Measurements from ENCODE around the gene PHF5A. TPM values are rescaled to one million over a fixed set of nuclear protein-coding genes. Genes with fewer than 3 reads are reported as not detected.
A peak's percentile ranks its signal among the peaks of the same experiment; 100 is the strongest.
"Not testable (repeated sequence)": the region's sequence is repeated elsewhere in the genome, so short reads cannot be mapped to it uniquely, and the experiment has no call there.

PHF5A gene
- total and polyA plus RNA-seq, 3 experiments from 2014 or later = 24.9 to 125 (median 120) TPM

DNA sequence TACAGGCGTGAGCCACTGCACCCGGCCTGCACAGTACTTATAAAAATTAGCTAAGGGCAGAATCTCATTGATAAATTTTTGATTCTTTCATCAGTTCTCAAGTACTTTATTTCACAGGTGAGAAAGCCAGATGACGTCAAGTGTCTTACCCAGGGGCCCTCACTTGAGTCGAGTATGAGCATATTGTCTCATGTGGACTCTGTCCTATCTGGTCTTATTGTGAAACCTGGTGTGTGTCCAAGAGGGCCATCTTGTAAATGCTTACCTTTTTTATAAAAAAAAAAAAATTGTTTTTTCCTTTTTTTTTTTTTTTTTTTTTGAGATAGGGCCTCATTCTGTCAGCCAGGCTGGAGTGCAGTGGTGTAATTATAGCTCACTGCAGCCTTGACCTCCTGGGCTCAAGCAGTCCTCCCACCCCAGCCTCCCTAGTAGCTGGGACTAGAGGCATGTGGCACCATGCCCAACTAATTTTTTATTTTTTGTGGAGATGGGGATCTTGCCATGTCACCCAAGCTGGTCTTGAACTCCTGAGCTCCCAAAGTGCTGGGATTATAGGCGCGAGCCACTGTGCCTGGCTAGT lies 6.5 kb upstream of the PHF5A start:
- H3K4me1 ChIP-seq (ENCODE audit: insufficient read depth, low read length) = peaks cover 4% of the 10 kb centered on the region
- no peaks in the 10 kb centered on the region for H3K9me3 Mint-ChIP-seq
- ChIA-PET CTCF (no interaction called here), POLR2A (interaction anchor here (0.5 kb wide), 1 partner anchor 45 kb away, joined by 3 read pairs; no protein-coding TSS in a partner anchor)
- peaks cover 25 to 54% (median 39%) of the 10 kb centered on the region in 3 donors for H3K4me1 Mint-ChIP-seq
- H3K36me3 ChIP-seq (ENCODE audit: insufficient read depth, low read length) = no peaks in the 10 kb centered on the region
- peaks cover 0 to 41% (median 3%) of the 10 kb centered on the region in 3 donors for H3K36me3 Mint-ChIP-seq
- no peaks in the 10 kb centered on the region for H3K27me3 ChIP-seq (ENCODE audit: insufficient read depth, low read length, poor library complexity, severe bottlenecking)
- no peak for DNase-seq
- H3K27ac ChIP-seq (ENCODE audit: low read depth, low read length) = no peak overlapping the region
- H3K27ac Mint-ChIP-seq = no peak overlapping the region
- H3K4me3 ChIP-seq (ENCODE audit: low read length) = no peak overlapping the region
- H3K4me3 Mint-ChIP-seq = peak overlapping the region in 1 of 7 donors; percentile 63
- no peaks in the 10 kb centered on the region for H3K27me3 Mint-ChIP-seq
- no peaks in the 10 kb centered on the region for H3K9me3 ChIP-seq (ENCODE audit: low read length)

DNA sequence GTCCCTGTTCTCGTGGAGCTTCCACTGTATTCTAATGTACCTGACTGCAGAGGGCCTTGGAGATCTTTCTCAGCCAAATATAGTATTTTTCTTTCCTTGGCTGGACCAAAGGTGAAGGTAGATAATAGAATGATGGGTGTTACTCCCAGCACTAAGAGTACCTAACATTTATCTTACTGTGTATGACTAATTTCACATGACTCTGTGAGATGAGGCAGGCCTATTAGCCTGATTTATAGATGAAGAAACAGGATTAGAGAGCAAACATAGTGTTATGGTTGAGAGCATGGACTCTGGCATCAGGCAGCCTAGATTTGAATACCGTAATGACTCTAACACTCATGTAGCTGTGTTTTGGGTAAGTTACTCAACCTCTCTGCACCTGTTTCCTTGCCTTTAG lies 3.1 kb upstream of the PHF5A start:
- no peak overlapping the region for H3K27ac ChIP-seq (ENCODE audit: low read depth, low read length)
- no peaks in the 10 kb centered on the region for H3K9me3 Mint-ChIP-seq
- peaks cover 22% of the 10 kb centered on the region for H3K4me1 ChIP-seq (ENCODE audit: insufficient read depth, low read length)
- H3K27me3 ChIP-seq (ENCODE audit: insufficient read depth, low read length, poor library complexity, severe bottlenecking) = no peaks in the 10 kb centered on the region
- peaks cover 46 to 63% (median 57%) of the 10 kb centered on the region in 3 donors for H3K4me1 Mint-ChIP-seq
- peaks cover 12% of the 10 kb centered on the region for H3K36me3 ChIP-seq (ENCODE audit: insufficient read depth, low read length)
- peak overlapping the region in 1 of 7 donors; percentile 65 for H3K4me3 Mint-ChIP-seq
- ChIA-PET POLR2A (no interaction called here), CTCF (interaction anchor here (1.1 kb wide), 1 partner anchor 68 kb away, joined by 3 read pairs; no protein-coding TSS in a partner anchor)
- no peak overlapping the region for H3K4me3 ChIP-seq (ENCODE audit: low read length)
- DNase-seq = no peak
- peaks cover 4 to 51% (median 7%) of the 10 kb centered on the region in 3 donors for H3K36me3 Mint-ChIP-seq
- H3K9me3 ChIP-seq (ENCODE audit: low read length) = no peaks in the 10 kb centered on the region
- no peaks in the 10 kb centered on the region for H3K27me3 Mint-ChIP-seq
- H3K27ac Mint-ChIP-seq = peak overlapping the region in 1 of 8 donors; percentile 51

DNA sequence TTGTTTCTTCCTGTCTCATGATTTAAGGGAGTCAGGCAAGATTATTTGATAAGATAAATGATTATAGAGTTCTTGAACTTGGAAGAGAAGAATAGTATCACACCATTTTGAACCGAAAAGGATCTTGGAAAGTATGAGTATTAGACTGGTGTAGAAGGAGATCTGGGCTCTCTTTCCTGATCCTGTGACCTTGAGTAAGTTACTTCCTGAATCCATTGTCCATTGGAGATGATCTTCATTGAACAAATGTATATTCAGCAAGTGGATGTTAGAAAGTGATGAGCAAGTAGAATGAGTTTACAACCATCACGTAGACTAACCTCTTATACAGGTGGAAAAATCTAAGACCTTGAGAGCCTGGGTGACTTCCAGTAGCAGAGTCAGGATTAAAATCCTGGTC lies 2.4 kb upstream of the PHF5A start:
- no peaks in the 10 kb centered on the region for H3K9me3 ChIP-seq (ENCODE audit: low read length)
- no peak overlapping the region for H3K4me3 ChIP-seq (ENCODE audit: low read length)
- ChIA-PET CTCF (interaction anchor here (1.1 kb wide), 1 partner anchor 67 kb away, joined by 3 read pairs; no protein-coding TSS in a partner anchor), POLR2A (interaction anchor here (1.0 kb wide), 1 partner anchor 24 kb away, joined by 3 read pairs; the partner anchor contains the start of gene TOB2)
- H3K27ac Mint-ChIP-seq = peak overlapping the region in 7 of 8 donors; percentile 43 to 100 (median 85)
- H3K4me1 Mint-ChIP-seq = peaks cover 46 to 66% (median 62%) of the 10 kb centered on the region in 3 donors
- H3K4me1 ChIP-seq (ENCODE audit: insufficient read depth, low read length) = peaks cover 22% of the 10 kb centered on the region
- H3K4me3 Mint-ChIP-seq = peak overlapping the region; percentile 16 to 74 (median 41)
- H3K27me3 ChIP-seq (ENCODE audit: insufficient read depth, low read length, poor library complexity, severe bottlenecking) = no peaks in the 10 kb centered on the region
- no peaks in the 10 kb centered on the region for H3K27me3 Mint-ChIP-seq
- peaks cover 4 to 54% (median 7%) of the 10 kb centered on the region in 3 donors for H3K36me3 Mint-ChIP-seq
- peaks cover 19% of the 10 kb centered on the region for H3K36me3 ChIP-seq (ENCODE audit: insufficient read depth, low read length)
- no peak overlapping the region for H3K27ac ChIP-seq (ENCODE audit: low read depth, low read length)
- H3K9me3 Mint-ChIP-seq = no peaks in the 10 kb centered on the region
- no peak for DNase-seq

GRCh38 chr22:41469218-41469851 lies 843 bp upstream of the PHF5A start:
- DNase-seq = no peak
- Mint-ChIP-seq H3K9me3 (no peaks in the 10 kb centered on the region), H3K4me3 (peak overlapping the region; percentile 85 to 93 (median 89)), H3K4me1 (peaks cover 47 to 71% (median 63%) of the 10 kb centered on the region in 3 donors), H3K27ac (peak overlapping the region; percentile 97 to 100 (median 99)), H3K36me3 (peaks cover 8 to 66% (median 13%) of the 10 kb centered on the region in 3 donors), H3K27me3 (no peaks in the 10 kb centered on the region)
- Histone ChIP-seq H3K27ac (ENCODE audit: low read depth, low read length) (peak overlapping the region; percentile 99), H3K4me3 (ENCODE audit: low read length) (peak overlapping the region; percentile 72), H3K36me3 (ENCODE audit: insufficient read depth, low read length) (peaks cover 32% of the 10 kb centered on the region), H3K27me3 (ENCODE audit: insufficient read depth, low read length, poor library complexity, severe bottlenecking) (no peaks in the 10 kb centered on the region), H3K4me1 (ENCODE audit: insufficient read depth, low read length) (peaks cover 22% of the 10 kb centered on the region), H3K9me3 (ENCODE audit: low read length) (no peaks in the 10 kb centered on the region)
- CTCF ChIA-PET = interaction anchor here (1.0 to 3.4 kb wide), 9 partner anchors 9 to 488 kb away, joined by 3 to 18 read pairs (median 4); partner anchors contain the start of genes PMM1 and TOB2
- POLR2A ChIA-PET = interaction anchor here (0.5 to 2.5 kb wide), 8 partner anchors 21 to 649 kb away, joined by 3 to 109 read pairs (median 6); partner anchors contain the start of genes PMM1, RANGAP1, TEF and TOB2

DNA sequence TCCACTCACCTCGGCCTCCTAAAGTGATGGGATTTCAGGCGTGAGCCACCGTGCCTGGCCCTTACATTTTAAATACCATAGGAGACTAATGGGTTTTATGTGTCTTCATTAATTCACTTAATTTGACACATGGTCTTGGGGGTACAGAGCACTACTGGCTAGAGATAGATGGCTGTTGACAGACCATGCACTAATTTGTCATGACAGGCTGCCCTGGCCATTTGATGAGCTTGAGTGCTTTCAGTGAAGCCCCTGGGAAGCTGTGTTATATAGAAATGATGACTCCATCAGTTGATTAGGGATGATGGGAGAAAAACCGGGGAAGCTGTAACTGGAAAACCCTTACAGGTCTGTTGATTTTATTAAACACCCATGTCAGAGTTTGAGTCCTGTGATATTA lies 6.6 kb downstream of the PHF5A start:
- H3K27me3 ChIP-seq (ENCODE audit: insufficient read depth, low read length, poor library complexity, severe bottlenecking) = no peaks in the 10 kb centered on the region
- ChIA-PET POLR2A (no interaction called here), CTCF (interaction anchor here (1.2 to 1.4 kb wide), 4 partner anchors 16 to 60 kb away, joined by 3 to 5 read pairs (median 3); no protein-coding TSS in a partner anchor)
- no peak for DNase-seq
- Mint-ChIP-seq H3K4me1 (peaks cover 4 to 22% (median 9%) of the 10 kb centered on the region in 3 donors), H3K27me3 (no peaks in the 10 kb centered on the region), H3K9me3 (no peaks in the 10 kb centered on the region), H3K4me3 (no peak overlapping the region), H3K27ac (no peak overlapping the region), H3K36me3 (peaks cover 4 to 76% (median 23%) of the 10 kb centered on the region in 3 donors)
- no peaks in the 10 kb centered on the region for H3K9me3 ChIP-seq (ENCODE audit: low read length)
- no peak overlapping the region for H3K4me3 ChIP-seq (ENCODE audit: low read length)
- no peak overlapping the region for H3K27ac ChIP-seq (ENCODE audit: low read depth, low read length)
- H3K36me3 ChIP-seq (ENCODE audit: insufficient read depth, low read length) = peaks cover 46% of the 10 kb centered on the region
- peaks cover under 1% of the 10 kb centered on the region for H3K4me1 ChIP-seq (ENCODE audit: insufficient read depth, low read length)

- DNase-seq; H3K27me3 ChIP-seq (ENCODE audit: insufficient read depth, low read length, poor library complexity, severe bottlenecking); H3K4me3 ChIP-seq (ENCODE audit: low read length); H3K27me3 Mint-ChIP-seq; H3K9me3 Mint-ChIP-seq; H3K27ac ChIP-seq (ENCODE audit: low read depth, low read length); POLR2A ChIA-PET; CTCF ChIA-PET; H3K9me3 ChIP-seq (ENCODE audit: low read length); H3K4me1 ChIP-seq (ENCODE audit: insufficient read depth, low read length); H3K4me3 Mint-ChIP-seq: not testable (repeated sequence)
- peak overlapping the region in 1 of 8 donors; percentile 33 for H3K27ac Mint-ChIP-seq
- peaks cover 4 to 15% (median 4%) of the 10 kb centered on the region in 3 donors for H3K4me1 Mint-ChIP-seq
- peaks cover 30% of the 10 kb centered on the region for H3K36me3 ChIP-seq (ENCODE audit: insufficient read depth, low read length)
- peaks cover 4 to 61% (median 23%) of the 10 kb centered on the region in 3 donors for H3K36me3 Mint-ChIP-seq
Observed at GRCh38 chr22:41460071-41460470, 8.4 kb downstream of the PHF5A start.

- peaks cover 24% of the 10 kb centered on the region for H3K36me3 ChIP-seq (ENCODE audit: insufficient read depth, low read length)
- peaks cover 0 to 54% (median 18%) of the 10 kb centered on the region in 3 donors for H3K36me3 Mint-ChIP-seq
- no peaks in the 10 kb centered on the region for H3K4me1 ChIP-seq (ENCODE audit: insufficient read depth, low read length)
- no peak overlapping the region for H3K27ac ChIP-seq (ENCODE audit: low read depth, low read length)
- no peaks in the 10 kb centered on the region for H3K9me3 ChIP-seq (ENCODE audit: low read length)
- H3K27me3 Mint-ChIP-seq = no peaks in the 10 kb centered on the region
- H3K4me1 Mint-ChIP-seq = peaks cover 1 to 12% (median 4%) of the 10 kb centered on the region in 3 donors
- H3K4me3 Mint-ChIP-seq = no peak overlapping the region
- H3K27ac Mint-ChIP-seq = peak overlapping the region in 2 of 8 donors; percentile 20 to 57
- CTCF ChIA-PET = no interaction called here
- DNase-seq = no peak
- POLR2A ChIA-PET = no interaction called here
- H3K9me3 Mint-ChIP-seq = no peaks in the 10 kb centered on the region
- H3K4me3 ChIP-seq (ENCODE audit: low read length) = no peak overlapping the region
- no peaks in the 10 kb centered on the region for H3K27me3 ChIP-seq (ENCODE audit: insufficient read depth, low read length, poor library complexity, severe bottlenecking)
Observed at GRCh38 chr22:41459431-41459830, 9.1 kb downstream of the PHF5A start.

Data from CD8-positive, alpha-beta memory T cell (primary cell).